ENCODE measurements around the gene USB1. TPM values are rescaled to one million over a fixed set of nuclear protein-coding genes. Genes with fewer than 3 reads are reported as not detected.

The USB1 gene
- total RNA-seq, 1 experiment from 2014 or later = 106 TPM

DNA sequence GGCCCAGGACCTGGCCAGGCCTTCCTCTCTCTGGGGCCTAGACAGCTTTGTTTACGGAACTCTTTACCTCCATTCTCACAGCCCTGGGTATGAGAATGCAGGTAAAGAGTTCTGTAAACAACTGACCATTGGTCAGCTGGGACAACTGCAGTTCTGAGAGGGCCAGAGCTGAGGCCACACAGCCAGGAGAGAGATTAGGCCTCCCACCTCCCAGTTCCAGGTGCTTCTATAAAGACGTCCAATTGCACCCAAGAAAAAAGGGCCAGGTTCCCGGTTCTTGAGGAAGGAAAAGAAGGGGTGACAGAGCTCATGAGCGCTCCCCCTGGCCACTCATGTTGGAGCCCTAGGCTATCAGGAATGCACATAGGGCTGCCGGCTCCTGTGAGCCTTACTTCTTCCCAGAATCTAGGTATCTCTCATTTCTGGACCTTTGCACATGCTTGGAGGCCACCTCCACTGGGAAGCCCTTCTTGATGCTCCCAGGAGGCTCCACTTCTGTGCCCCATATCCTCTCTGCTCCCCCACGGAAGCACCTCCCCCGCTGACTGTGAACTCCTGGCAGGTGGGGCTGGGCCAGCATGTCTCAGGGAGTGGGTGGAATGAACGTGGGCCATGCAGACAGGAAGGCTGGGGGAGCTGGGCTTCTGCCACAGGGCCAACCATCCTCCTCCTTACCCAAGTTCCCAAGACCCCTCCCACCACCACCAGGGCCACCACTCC is 43.4 kb upstream of the USB1 start:
- POLR2A ChIA-PET (ENCODE audit: low non-redundant PET) = no interaction called here
- Histone ChIP-seq H3K4me3 (ENCODE audit: low read depth, low read length, poor library complexity, severe bottlenecking) (no peak overlapping the region), H3K36me3 (ENCODE audit: insufficient read depth, low read length, poor library complexity, severe bottlenecking) (no peaks in the 10 kb centered on the region), H3K9me3 (ENCODE audit: low read depth, low read length, poor library complexity, severe bottlenecking) (no peaks in the 10 kb centered on the region), H3K27me3 (replicated peaks; ENCODE audit: insufficient read depth, low read depth, low read length, poor library complexity) (no peaks in the 10 kb centered on the region), H3K27ac (ENCODE audit: low read depth, low read length, poor library complexity, severe bottlenecking) (no peak overlapping the region), H3K4me1 (ENCODE audit: insufficient read depth, low read length, poor library complexity, severe bottlenecking) (no peaks in the 10 kb centered on the region)
- no peak for DNase-seq (ENCODE audit: low spot score)
- CTCF ChIA-PET = no interaction called here
- no peak for TF ChIP-seq CTCF (conservative IDR thresholded peaks at IDR 0.05; ENCODE audit: low read depth, low read length)
- no peak for TF ChIP-seq EZH2 (IDR thresholded peaks at IDR 0.05; ENCODE audit: borderline replicate concordance, low read depth, low read length, poor library complexity, severe bottlenecking)
- intact Hi-C loops (cut with micrococcal nuclease; ENCODE audit: unreplicated experiment) = no loop called here
- BruUV-seq (replicated peaks) = no TSS peak

DNA sequence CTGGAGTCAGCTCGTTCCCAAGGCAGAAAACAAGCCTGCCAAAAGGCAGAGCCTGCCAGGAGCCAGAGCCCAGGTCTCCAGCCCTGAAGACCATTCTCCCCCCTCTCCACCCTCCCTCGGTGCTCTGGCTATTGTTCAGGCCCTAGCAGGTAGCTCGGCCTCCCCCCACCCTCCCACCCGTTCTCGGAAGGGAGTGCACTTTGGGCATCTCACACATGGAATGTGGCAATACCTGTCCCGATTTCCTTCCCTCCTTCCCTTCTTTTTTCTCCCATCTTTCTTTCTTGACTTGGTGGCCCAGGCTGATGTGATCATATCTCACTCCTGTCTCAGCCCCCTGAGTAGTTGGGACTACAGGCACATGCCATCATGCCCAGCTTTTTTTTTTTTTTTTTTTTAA is 42.7 kb upstream of the USB1 start:
- TF ChIP-seq CTCF (conservative IDR thresholded peaks at IDR 0.05; ENCODE audit: low read depth, low read length) = no peak
- no peak for TF ChIP-seq EZH2 (IDR thresholded peaks at IDR 0.05; ENCODE audit: borderline replicate concordance, low read depth, low read length, poor library complexity, severe bottlenecking)
- H3K27me3 ChIP-seq (replicated peaks; ENCODE audit: insufficient read depth, low read depth, low read length, poor library complexity) = no peaks in the 10 kb centered on the region
- no TSS peak for BruUV-seq (replicated peaks)
- ChIA-PET CTCF (no interaction called here), POLR2A (ENCODE audit: low non-redundant PET) (no interaction called here)
- H3K4me3 ChIP-seq (ENCODE audit: low read depth, low read length, poor library complexity, severe bottlenecking) = no peak overlapping the region
- no peaks in the 10 kb centered on the region for H3K36me3 ChIP-seq (ENCODE audit: insufficient read depth, low read length, poor library complexity, severe bottlenecking)
- no peaks in the 10 kb centered on the region for H3K4me1 ChIP-seq (ENCODE audit: insufficient read depth, low read length, poor library complexity, severe bottlenecking)
- intact Hi-C loops (cut with micrococcal nuclease; ENCODE audit: unreplicated experiment) = no loop called here
- DNase-seq (ENCODE audit: low spot score) = no peak
- H3K9me3 ChIP-seq (ENCODE audit: low read depth, low read length, poor library complexity, severe bottlenecking) = no peaks in the 10 kb centered on the region
- no peak overlapping the region for H3K27ac ChIP-seq (ENCODE audit: low read depth, low read length, poor library complexity, severe bottlenecking)

- POLR2A ChIA-PET (ENCODE audit: low non-redundant PET) = no interaction called here
- intact Hi-C loops (cut with micrococcal nuclease; ENCODE audit: unreplicated experiment) = no loop called here
- no peaks in the 10 kb centered on the region for H3K27me3 ChIP-seq (replicated peaks; ENCODE audit: insufficient read depth, low read depth, low read length, poor library complexity)
- no peaks in the 10 kb centered on the region for H3K9me3 ChIP-seq (ENCODE audit: low read depth, low read length, poor library complexity, severe bottlenecking)
- DNase-seq (ENCODE audit: low spot score) = no peak
- H3K4me3 ChIP-seq (ENCODE audit: low read depth, low read length, poor library complexity, severe bottlenecking) = no peak overlapping the region
- no peak overlapping the region for H3K27ac ChIP-seq (ENCODE audit: low read depth, low read length, poor library complexity, severe bottlenecking)
- TF ChIP-seq CTCF (conservative IDR thresholded peaks at IDR 0.05; ENCODE audit: low read depth, low read length) (no peak), EZH2 (IDR thresholded peaks at IDR 0.05; ENCODE audit: borderline replicate concordance, low read depth, low read length, poor library complexity, severe bottlenecking) (no peak)
- H3K4me1 ChIP-seq (ENCODE audit: insufficient read depth, low read length, poor library complexity, severe bottlenecking) = no peaks in the 10 kb centered on the region
- no peaks in the 10 kb centered on the region for H3K36me3 ChIP-seq (ENCODE audit: insufficient read depth, low read length, poor library complexity, severe bottlenecking)
- no TSS peak for BruUV-seq (replicated peaks)
- CTCF ChIA-PET = no interaction called here
Observed at GRCh38 chr16:57959121-57959520, 42.1 kb upstream of the USB1 start.
